Cardiac muscle cell (in vitro differentiated cells and primary cell): ENCODE data around the gene BPIFB4. TPM values are rescaled to one million over a fixed set of nuclear protein-coding genes. Genes with fewer than 3 reads are reported as not detected.

Experiments used
- DNase-seq, 2 donors: peaks; one replicate each; pipeline versions ENCODE4 v3.0.0 to v3.0.0-alpha.2; 2010 to 2017; ENCODE audit warnings: low read depth in 1 of 2, low spot score in 1 of 2
- H3K27ac ChIP-seq: fragments of 200-600 bp; sonication (generic); 2 replicates; pipeline ENCODE4 v1.5.1; 2016
- H3K27me3 ChIP-seq: fragments of 200-600 bp; sonication (generic); 2 replicates; pipeline ENCODE4 v1.6.0; 2016; ENCODE audit warnings: control low read depth
- H3K36me3 ChIP-seq: fragments of 200-600 bp; sonication (generic); 2 replicates; pipeline ENCODE4 v1.5.1; 2016; ENCODE audit warnings: control low read depth
- H3K4me1 ChIP-seq: fragments of 200-600 bp; sonication (generic); 2 replicates; pipeline ENCODE4 v1.8.1; 2017; ENCODE audit warnings: low read depth, mild to moderate bottlenecking, mixed run types
- H3K4me3 ChIP-seq: fragments of 200-600 bp; sonication (generic); 2 replicates; pipeline ENCODE4 v1.5.1; 2016; ENCODE audit warnings: mild to moderate bottlenecking
- H3K9me3 ChIP-seq: fragments of 200-600 bp; sonication (generic); 2 replicates; pipeline ENCODE4 v1.5.1; 2017; ENCODE audit warnings: low read depth, mild to moderate bottlenecking, control low read depth
- polyA plus RNA-seq: library from polyadenylated mRNA; unstranded; fragments of >200 nt; fragmentation: Nextera tagmentation; extraction: Ambion mirVana; gene quantifications from 2 replicates; pipeline ENCODE4 v1.2.1, GENCODE V29; 2016
- total RNA-seq: library from RNA; depleted of rRNA; stranded (reverse); fragments of >200 nt; gene quantifications from 2 replicates; pipeline ENCODE4 v1.2.3, GENCODE V29; 2016
- TF ChIP-seq, protein P1 (sequence below): IDR thresholded peaks from 2 replicates; pipeline ENCODE4 v1.5.1; 2012; ENCODE audit warnings: low read depth, mild to moderate bottlenecking, low read length

The BPIFB4 gene
- total and polyA plus RNA-seq, 2 experiments from 2014 or later = not detected

DNA sequence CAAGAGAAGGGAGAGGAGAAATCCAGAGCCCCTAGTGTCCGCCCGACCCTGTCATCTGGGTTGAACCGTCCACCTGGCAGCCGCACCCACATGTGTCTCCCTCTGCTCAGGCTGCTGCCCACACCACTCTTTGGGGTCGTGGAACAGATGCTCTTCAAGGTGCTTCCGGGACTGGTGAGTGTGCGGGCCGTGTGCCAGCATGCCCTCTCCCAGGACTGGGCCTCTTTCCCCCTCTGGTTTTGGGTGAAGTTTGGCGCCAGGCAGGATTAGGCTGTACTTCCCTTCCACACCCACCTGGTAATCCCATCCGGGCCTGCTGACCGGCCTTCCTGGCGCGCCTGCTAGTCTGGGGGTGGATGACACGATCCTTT is 17.8 kb upstream of the BPIFB4 start:
- Histone ChIP-seq H3K9me3 (no peaks in the 10 kb centered on the region), H3K27me3 (no peaks in the 10 kb centered on the region), H3K4me3 (no peak overlapping the region), H3K36me3 (no peaks in the 10 kb centered on the region), H3K4me1 (no peaks in the 10 kb centered on the region), H3K27ac (no peak overlapping the region)
- TF ChIP-seq, protein P1, sequence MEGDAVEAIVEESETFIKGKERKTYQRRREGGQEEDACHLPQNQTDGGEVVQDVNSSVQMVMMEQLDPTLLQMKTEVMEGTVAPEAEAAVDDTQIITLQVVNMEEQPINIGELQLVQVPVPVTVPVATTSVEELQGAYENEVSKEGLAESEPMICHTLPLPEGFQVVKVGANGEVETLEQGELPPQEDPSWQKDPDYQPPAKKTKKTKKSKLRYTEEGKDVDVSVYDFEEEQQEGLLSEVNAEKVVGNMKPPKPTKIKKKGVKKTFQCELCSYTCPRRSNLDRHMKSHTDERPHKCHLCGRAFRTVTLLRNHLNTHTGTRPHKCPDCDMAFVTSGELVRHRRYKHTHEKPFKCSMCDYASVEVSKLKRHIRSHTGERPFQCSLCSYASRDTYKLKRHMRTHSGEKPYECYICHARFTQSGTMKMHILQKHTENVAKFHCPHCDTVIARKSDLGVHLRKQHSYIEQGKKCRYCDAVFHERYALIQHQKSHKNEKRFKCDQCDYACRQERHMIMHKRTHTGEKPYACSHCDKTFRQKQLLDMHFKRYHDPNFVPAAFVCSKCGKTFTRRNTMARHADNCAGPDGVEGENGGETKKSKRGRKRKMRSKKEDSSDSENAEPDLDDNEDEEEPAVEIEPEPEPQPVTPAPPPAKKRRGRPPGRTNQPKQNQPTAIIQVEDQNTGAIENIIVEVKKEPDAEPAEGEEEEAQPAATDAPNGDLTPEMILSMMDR = no peak
- DNase-seq = no peak

DNA sequence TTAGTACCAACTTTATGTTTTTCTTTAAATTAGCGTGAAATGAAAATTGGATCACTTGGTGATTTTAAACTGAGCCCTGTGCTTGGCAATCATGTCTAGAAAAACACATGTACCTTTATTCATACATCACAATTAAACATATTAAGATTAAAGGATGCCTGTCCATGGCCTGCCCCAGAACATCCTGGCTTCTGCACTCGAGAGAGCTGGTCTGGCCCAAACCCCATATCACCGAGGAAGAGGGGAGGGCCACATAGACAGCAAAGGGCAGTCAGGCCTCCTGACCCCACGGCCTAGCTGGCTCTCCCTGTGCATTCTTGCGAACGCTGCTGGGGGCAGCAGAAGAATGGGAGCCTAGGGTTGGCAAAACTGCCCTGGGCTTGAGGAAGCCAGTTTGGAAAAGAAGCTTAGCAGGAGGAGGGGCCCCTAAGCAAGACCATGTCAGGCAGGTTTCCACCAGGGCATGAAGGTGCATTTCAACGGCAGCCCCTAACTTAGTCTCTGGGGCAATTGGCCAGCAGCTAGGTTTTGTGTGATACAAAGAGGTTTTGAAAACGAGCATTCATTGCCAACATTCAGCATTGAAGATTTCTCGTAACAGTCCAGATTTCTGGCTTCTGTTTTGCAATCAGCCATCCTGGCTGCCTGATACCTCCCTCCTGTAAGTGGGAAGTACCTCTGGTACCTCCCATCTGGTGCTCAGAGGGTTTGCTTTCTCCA is 17.2 kb upstream of the BPIFB4 start:
- TF ChIP-seq, protein P1 = no peak
- Histone ChIP-seq H3K27ac (no peak overlapping the region), H3K4me1 (no peaks in the 10 kb centered on the region), H3K4me3 (no peak overlapping the region), H3K36me3 (no peaks in the 10 kb centered on the region), H3K27me3 (no peaks in the 10 kb centered on the region), H3K9me3 (no peaks in the 10 kb centered on the region)
- peak in 1 of 2 donors; percentile 59 for DNase-seq

DNA sequence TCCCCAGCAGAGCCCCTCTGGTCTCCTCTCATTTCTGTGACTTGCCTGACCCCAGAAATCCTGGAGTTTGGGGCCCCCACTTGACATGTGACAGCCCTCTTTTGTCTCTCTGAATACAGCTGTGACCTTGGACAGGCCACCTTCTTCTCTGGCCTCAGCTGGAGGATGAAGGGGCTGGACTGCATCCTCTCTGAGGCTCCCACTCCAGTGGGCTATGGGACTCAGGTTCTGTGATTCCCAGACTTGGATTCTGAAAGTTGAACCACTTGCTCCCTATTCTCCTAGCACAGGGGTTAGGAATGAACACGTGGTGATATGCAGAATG is 16.7 kb upstream of the BPIFB4 start:
- no peaks in the 10 kb centered on the region for H3K36me3 ChIP-seq
- DNase-seq = no peak
- TF ChIP-seq, protein P1 = no peak

DNA sequence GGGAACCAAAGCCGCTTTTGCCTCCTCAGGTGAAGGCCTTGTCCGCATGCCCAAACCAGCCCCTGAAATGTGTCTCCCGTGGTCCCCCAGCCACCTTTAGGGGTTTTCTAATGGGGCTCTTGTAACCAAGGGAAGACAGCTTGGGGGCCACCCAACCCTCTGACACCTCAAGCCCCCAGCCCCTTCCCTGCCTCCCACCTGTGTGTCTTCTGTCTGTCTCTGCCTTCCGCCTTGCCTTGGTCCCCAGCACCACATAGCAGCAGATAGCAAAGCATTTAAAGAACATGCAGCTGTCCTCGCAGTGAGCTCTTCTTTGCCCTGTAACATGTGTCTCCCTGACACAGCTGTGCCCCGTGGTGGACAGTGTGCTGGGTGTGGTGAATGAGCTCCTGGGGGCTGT is 16.2 kb upstream of the BPIFB4 start:
- no peaks in the 10 kb centered on the region for H3K27me3 ChIP-seq
- DNase-seq = no peak
- no peak overlapping the region for H3K27ac ChIP-seq
- H3K36me3 ChIP-seq = no peaks in the 10 kb centered on the region
- TF ChIP-seq, protein P1 = no peak
- H3K4me3 ChIP-seq = no peak overlapping the region
- H3K9me3 ChIP-seq = no peaks in the 10 kb centered on the region
- no peaks in the 10 kb centered on the region for H3K4me1 ChIP-seq

More for the DNA sequence above, 16.7 kb upstream of the BPIFB4 start:
- Histone ChIP-seq H3K4me3 (no peak overlapping the region), H3K27ac (no peak overlapping the region), H3K27me3 (no peaks in the 10 kb centered on the region), H3K4me1 (no peaks in the 10 kb centered on the region), H3K9me3 (no peaks in the 10 kb centered on the region)

DNA sequence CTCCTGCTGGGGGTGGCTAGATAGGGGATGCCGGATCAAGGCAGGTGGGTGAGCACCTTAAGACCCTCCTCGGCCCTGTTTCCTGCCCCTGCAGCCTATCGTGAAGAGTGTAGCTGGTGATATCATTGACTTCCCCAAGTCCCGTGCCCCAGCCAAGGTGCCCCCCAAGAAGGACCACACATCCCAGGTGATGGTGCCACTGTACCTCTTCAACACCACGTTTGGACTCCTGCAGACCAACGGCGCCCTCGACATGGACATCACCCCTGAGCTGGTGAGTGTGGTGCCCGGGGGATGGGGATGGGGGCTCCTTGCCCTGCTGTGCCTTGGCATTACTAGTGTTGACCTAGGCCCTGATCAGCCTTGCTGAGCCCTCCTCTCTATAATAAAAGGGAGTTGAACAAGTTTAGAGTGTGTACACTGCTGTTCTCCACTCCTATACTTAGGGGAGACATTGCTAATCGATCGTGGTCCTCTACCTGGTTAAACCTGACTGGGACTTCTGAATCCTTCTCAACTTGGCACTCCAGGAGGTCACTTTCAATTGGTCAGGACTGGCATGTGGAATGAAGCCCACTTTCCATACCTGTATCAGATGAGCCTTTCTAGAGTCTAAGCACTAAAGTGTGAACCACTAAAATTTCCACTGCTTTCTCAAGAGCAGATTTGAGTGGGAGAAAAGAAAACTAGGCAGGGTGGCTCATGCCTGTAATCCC is 14.7 kb upstream of the BPIFB4 start:
- no peaks in the 10 kb centered on the region for H3K27me3 ChIP-seq
- TF ChIP-seq, protein P1 = no peak
- H3K4me3 ChIP-seq = no peak overlapping the region
- no peaks in the 10 kb centered on the region for H3K9me3 ChIP-seq
- no peaks in the 10 kb centered on the region for H3K4me1 ChIP-seq
- H3K27ac ChIP-seq = no peak overlapping the region
- DNase-seq = no peak
- no peaks in the 10 kb centered on the region for H3K36me3 ChIP-seq
